ENCODE results near the gene USH2A.
A peak's percentile ranks its signal among the peaks of the same experiment; 100 is the strongest.

The USH2A gene

GRCh38 chr1:215650446-215651149 lies 772.6 kb downstream of the USH2A start:
- DNase-seq: no peak

DNA sequence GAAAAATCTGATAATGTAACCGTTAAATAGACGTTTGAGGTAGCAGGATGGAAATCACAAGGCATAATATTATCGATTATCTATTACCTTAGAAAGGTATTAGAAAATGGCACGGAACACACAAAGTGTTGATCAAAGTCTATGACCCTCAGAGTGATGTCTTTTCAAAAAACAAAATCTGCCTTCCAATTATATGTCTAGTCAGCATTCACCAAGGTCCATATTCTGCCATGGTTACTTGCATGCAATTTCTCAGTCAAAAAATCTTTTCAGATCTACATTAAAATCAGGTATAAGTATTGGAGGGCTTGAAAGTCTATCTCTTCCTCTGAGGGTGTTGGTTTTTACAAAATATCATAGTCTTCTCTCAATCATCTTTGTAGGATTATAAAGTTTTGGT lies 774.3 kb downstream of the USH2A start:
- DNase-seq: no peak

DNA sequence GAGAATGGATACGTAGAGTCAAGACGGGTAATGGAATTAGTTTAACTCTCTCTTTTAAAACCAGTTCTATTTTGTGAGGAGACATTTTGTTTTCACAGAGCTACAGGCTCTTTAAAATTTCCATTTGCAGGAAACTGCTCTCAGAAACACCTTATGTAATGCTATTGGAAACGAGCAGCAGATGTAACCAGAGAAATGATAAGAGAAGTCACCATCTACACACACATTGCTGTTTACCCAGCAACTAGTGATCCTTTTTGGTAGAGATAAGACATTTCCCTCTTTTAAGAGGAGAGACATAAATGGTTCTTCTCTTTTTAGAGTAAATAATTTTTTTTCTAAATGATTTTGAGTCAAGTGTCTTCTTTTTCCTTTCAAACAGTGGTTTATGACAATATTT lies 775.5 kb downstream of the USH2A start:
- DNase-seq: no peak

- no peak for DNase-seq
Measured at GRCh38 chr1:215645861-215646260, 777.4 kb downstream of the USH2A start.

DNA sequence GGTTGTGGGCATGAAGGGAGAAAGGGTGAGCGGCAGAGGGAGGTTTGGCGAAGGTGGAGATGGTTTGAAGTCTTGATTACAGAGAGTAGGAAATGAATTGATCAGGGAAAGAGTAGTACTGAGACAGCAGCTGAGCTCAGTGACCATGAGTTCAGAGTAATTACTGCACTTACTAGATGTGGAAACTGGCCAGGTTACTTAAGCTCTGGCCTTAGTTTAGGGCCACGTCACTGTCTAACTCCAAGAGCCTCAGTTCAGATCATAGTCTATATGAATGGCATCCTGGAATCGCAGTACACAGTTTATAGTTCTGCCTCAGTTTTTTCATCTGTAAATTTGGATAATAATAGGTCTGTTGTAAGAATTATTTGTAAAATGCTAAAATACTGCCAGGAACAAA lies 778.1 kb downstream of the USH2A start:
- no peak for DNase-seq

DNA sequence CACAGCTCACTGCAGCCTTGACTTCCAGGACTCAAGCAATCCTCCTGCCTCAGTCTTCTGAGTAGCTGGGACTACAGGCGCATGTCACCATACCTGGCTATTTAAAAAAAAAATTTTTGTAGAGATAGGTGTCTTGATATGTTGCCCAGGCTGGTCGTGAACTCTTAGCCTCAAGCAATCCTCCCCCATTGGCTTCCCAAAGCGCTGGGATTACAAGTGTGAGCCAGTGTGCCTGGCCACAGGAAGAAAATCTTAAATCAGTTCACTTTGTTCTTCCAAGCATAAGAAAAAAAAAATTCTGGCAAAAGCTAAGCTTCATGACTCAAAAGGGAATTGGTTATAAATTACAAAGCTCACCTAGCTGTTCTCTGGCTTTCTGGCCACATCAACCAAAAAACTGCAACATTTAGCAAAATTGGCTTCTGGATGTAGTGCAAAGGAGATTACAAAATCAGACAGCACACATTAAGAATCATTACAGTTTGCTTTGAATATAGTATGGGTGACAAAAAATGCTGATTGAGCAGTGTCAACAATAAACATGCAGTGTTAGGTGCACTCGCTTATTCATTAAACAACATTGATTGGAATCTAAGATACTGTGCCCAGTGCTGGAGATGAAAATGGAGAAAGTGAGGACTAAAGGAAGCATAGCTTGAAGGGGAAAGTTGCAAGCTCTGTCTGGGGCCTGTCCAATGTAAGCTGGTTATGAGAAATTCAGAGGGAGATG lies 779.5 kb downstream of the USH2A start:
- DNase-seq: no peak

DNA sequence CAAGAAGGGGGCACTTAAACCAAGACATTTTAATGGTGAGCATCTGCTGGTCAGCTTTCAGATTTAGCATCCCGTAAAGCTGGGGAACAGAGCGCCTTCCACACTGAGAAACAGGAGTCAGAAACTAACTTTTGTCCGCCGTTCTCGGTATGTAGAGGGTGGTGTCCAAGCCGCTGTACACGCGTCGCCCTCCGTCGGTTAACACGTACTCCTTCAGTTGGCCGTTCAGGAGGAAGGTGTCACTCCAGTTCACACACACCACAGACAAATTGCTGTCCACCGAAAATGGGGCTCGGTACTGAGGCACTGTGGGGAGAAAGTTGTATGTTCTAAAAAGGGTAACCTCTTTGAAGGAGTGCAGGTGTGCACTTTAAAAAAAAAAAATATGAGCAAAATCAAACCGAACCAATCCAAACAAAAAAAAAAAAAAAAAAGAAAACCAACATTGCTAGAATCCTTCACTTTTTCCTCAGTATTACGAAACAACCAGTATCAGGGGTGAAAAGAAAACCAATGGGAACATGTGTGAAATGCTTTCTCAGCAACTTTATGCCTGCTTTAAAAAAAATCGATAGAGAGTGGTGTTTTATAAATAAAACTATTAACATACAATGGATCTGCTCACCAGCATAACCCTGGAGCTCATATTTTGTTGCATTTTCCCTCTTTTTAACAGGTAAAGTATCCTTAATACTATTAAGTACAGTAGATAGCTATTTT lies 782.7 kb downstream of the USH2A start:
- no peak for DNase-seq

DNA sequence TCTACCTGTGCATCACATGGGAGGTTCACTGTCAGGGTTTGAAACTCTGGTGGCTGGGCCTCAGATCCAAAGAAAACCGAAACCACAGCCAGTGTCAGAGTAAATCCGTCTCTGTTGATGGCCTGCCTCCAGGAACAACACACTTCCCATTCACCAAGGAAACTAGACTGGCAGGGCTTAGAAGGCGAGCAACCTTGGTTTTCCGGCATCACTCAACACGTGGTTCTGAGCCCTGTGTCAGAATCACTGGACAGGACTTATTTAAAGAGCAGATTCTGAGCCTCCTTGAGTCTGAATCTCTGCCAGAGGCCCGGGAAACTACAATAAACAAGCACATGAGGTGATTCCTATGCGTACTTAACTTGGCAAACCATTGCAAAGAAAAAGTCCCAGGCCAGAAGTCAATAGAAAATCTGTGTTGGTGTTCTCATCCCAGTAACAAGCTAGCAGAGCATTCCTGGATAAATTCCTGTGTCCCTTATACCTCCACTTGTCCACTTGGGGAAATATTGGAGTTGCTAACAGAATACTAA lies 786.1 kb downstream of the USH2A start:
- DNase-seq: peak in 16 of 58 donors; percentile 2 to 63 (median 12)

DNA sequence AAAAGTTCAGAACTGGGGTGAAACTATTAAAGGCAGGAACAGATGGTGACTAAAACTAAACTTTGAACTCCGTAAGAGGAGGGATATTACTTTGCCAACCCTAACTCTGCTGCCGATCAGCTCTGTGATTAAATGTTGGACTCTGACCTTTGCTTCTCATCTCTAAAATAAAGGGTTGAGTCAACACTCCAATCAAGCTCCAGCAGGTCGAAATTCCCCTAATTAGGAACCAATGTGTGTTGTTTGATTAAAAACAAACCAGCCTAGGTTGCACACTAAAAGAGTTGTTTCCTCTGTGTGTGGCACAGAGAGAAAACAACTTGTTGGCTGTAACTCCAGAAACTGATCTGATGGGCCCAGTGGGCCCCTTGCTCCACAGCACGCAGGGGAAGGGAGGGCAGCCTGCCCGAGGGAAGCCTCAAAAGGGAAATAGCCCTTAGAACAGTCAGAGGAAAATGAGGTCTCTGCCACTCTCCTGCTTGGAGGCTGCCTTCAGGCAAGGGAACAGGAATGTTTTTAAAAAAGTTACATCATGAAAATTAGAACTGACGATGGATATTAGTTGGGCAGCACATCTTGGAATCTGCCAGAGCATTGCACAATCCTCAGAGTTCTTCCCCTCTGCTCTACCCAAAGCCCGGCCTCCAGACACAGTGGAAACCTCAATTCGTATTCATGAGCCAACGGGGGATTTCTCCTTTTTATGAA lies 786.8 kb downstream of the USH2A start:
- no peak for DNase-seq

DNA sequence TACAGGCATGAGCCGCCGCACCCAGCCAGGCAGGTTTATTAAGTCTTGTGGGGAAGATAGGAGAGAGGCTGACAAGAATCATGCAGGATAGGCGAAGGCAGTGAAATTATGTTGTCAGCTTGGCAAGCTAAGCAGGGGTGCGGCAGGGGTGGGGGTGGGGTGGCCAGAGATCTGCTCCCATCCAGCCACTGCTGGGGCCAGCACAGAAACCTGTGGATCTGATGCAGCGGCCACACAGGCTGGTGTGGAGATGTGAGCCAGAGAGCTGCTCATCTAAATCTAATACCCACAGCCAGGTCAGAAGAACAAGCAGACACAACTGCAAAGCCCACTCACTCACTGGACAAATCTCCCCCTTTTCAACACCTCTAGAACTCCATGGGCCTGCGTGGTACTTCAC lies 787.4 kb downstream of the USH2A start:
- DNase-seq: no peak

- DNase-seq: no peak
Measured at GRCh38 chr1:215631489-215631888, 791.8 kb downstream of the USH2A start.

DNA sequence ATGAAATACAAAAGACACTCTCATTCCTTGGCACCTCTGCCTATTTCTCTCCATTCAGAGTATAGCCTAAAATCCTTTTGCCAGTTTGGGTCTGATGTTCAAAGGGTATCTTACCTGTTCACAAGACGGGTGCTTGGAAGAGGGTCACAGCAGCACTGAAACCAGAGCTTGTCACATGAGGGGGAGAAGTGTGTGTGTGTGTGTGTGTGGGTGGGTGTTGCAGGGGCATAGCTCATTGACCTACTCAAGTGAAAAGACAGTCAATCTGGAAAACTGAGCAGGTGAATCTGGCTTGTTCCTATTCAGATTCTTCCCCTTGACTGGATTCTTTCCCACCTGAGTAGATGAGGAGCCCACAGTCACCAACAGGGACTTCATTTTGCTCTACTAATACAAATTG lies 792.2 kb downstream of the USH2A start:
- DNase-seq: no peak

GRCh38 chr1:215625949-215626348 lies 797.3 kb downstream of the USH2A start:
- DNase-seq: no peak

DNA sequence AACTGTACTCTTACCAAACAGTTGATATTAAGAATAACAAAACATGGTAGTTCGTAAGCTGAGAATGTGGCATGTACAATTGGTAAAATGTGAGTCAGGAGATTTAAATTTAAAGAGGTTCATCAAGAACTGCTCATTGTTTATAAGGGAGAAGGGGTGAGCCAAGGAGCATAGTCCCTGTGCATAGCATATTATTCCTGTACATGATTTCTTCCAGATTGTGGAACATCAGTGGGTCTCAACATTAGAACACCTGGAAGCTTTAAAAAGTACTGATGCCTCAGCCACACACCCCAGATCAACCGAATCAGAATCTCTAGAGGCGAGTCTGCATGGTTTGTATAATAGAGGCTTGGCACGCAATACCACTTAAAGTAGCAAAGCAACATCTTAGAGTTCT lies 800.1 kb downstream of the USH2A start:
- DNase-seq: no peak

- no peak for DNase-seq
Measured at GRCh38 chr1:215617979-215618378, 805.3 kb downstream of the USH2A start.

GRCh38 chr1:215612391-215612790 lies 810.9 kb downstream of the USH2A start:
- peak in 1 of 58 donors; percentile 15 for DNase-seq

- DNase-seq: no peak
Measured at GRCh38 chr1:215608646-215609045, 814.6 kb downstream of the USH2A start.

GRCh38 chr1:215607412-215607811 lies 815.8 kb downstream of the USH2A start:
- DNase-seq: no peak

GRCh38 chr1:215606564-215607168 lies 816.6 kb downstream of the USH2A start:
- no peak for DNase-seq

DNA sequence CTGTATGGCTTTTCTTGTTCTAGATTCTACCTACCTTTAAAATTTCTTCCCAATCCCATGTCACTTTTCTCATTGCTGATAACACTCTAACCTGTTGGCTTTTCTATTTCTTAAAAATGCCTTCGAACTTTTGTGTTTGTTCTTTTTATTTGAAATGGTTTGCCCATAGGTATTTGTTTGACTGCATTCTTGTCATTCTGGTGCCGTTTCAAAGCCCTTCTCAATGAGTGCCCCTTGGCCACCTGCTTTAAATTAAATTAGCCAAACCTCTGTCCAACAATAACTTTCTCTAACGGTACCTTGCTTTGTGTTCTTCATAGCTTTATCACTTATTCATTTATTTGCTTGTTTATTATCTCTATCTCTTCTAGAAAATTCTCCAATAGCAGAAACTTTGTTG lies 817.2 kb downstream of the USH2A start:
- no peak for DNase-seq

DNA sequence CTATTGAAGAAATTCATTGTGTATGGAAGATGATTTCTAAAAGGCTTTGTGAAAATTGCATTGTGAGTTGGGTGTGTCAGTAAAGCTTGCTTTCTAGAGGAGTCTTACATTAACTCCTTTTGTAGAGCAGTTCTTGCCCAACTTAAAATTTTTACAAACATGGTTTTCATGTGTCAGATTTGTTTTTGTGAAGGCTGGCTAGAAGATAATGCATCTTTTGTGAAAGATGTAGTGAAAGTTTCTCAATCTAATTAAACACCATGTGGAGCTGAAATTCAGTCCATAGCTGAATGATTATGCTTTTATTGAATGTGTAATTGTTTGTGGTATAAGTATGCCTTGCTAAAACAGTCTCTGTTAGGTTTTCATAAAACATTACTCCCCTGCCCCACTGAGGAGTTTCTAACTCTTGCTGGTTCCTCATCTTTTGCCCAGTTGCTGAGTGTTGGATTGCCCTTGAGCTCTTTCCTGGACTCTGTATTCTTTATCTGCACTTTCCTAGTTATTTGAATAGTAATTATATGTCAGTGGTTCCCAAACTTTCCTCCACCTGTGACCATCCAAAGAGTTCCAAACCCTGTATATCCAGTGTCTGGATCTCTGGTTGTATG lies 818.1 kb downstream of the USH2A start:
- no peak for DNase-seq

Measured in anterior cingulate cortex (tissue), 58 donors.